ENCODE data around the gene DACH1. TPM values are rescaled to one million over a fixed set of nuclear protein-coding genes. Genes with fewer than 3 reads are reported as not detected.
A peak's percentile ranks its signal among the peaks of the same experiment; 100 is the strongest.

Gene DACH1
- total RNA-seq (2011; cell fraction: chromatin; rRNA removed; ENCODE audit: low replicate concordance), result 0.09 TPM in 1 of 2 replicates, not detected in the other
- total RNA-seq (2011; cell fraction: nucleolus; rRNA removed), result 0.13 TPM in 1 of 2 replicates, not detected in the other
- total RNA-seq (2011; cell fraction: nucleoplasm; rRNA removed), result 0.08 TPM in 1 of 2 replicates, not detected in the other
- 0.04 TPM in 1 of 2 replicates, not detected in the other for total RNA-seq (2014; rRNA removed)
- total RNA-seq (2014; rRNA removed; fragmentation: Illumina TruSeq; extraction: Trizol), result 0.04 TPM in 1 of 2 replicates, not detected in the other
- total RNA-seq (2015; rRNA removed; fragmentation: Illumina TruSeq; extraction: Trizol), result 0.04 and 0.07 TPM in 2 replicates
- 0.04 and 0.13 TPM in 2 replicates for total RNA-seq (2021)
- polyA plus RNA-seq (2011; rRNA removed), result 0.03 and 0.06 TPM in 2 replicates
- 0.01 TPM in 1 of 2 replicates, not detected in the other for polyA plus RNA-seq (2011; cell fraction: cytosol; rRNA removed)
- 0.10 TPM in 1 of 2 replicates, not detected in the other for polyA plus RNA-seq (2011; cell fraction: nucleus; rRNA removed)
- 0.10 and 0.15 TPM in 2 replicates for polyA plus RNA-seq (2012)
- polyA plus RNA-seq (2014; fragmentation: Illumina TruSeq; extraction: Trizol), result 0.04 TPM in 2 replicates
- under 1 TPM in 1 of 2 experiments, not detected in 1; 0.04 TPM for polyA plus RNA-seq (2014; fragmentation: Nextera tagmentation; extraction: Ambion mirVana)
- polyA plus RNA-seq (2014; rRNA removed), result 0.04 and 0.05 TPM in 2 replicates
- 0.14 TPM in 1 of 2 replicates, not detected in the other for polyA minus RNA-seq (2011; rRNA and poly(A)+ RNA removed)
- not detected in 2 replicates for polyA minus RNA-seq (2011; cell fraction: cytosol; rRNA and poly(A)+ RNA removed)
- polyA minus RNA-seq (2011; cell fraction: nucleus; rRNA and poly(A)+ RNA removed), result 0.11 and 0.27 TPM in 2 replicates
- percentile 18 among the genes with signal in this experiment for Bru-seq, nascent RNA
- BruChase-seq, experiment 1, labeled RNA remaining after a 2-hour chase, result percentile 12 among the genes with signal in this experiment
- percentile 12 among the genes with signal in this experiment for BruChase-seq, experiment 2, labeled RNA remaining after a 6-hour chase
- long read RNA-seq, experiment 1, result 0 reads
- long read RNA-seq, experiment 2, result 0 reads
- long read RNA-seq, experiment 3, result 0 reads

DNA sequence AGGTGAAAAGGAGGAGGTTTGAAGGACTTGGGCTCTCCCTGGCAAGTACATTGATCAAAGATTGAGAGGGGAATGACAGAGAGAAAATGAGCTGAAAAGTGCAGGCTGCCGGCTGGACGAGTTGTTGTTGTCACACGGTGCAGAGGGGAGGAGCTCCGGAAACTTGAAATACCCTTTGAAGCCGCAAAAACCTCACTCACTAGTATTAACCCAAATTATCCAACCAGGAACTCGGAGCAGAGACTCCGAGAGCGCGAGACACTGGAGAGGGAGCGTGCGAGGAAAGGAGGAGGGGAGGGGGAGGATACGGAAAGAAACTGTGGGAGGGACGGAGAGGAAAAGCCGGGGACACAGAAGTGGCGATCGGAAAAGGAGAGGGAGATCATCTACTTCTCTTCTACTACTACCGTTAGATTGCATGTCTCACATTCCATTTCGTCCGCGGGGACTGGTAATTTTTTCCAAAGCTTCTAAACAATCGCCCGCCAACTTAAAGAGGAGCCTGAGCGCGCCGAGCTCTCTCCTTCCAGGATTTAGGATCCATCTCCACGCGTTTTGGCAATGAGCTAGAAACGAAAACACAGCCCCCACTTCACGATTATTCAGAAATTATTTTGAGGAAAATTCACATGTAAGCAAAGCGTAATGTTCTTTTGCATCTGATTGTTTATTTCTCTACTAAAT, at the start of gene DACH1:
TSS of gene DACH1 (minus strand) at position 74 of the 684 bp plus-strand sequence.
- no peak within 1 kb of the TSS; the same call in 1 of the 2 replicates for H3K4me2 ChIP-seq (ENCODE audit: insufficient read depth, low read length)
- WGBS (ENCODE audit: insufficient coverage, low coverage, missing lambda C conversion rate), result 0% methylated on average over 15 of the region's 30 CpGs
- no peak for FAIRE-seq
- no peaks in the 10 kb centered on the region for H3K27me3 ChIP-seq (ENCODE audit: control insufficient read depth in 2 of 2, insufficient read depth in 2 of 2, low read length in 2 of 2)
- intact Hi-C loops (cut with micrococcal nuclease) (no loop called here), in situ Hi-C loops (cut with MboI) (no loop called here)
- peaks cover 0 to 8% of the 10 kb centered on the region in 2 experiments; a peak in 2 of 5 replicates for H3K4me1 ChIP-seq (replicated peaks in 1 of 2; ENCODE audit: control insufficient read depth in 2 of 2, insufficient read depth in 2 of 2, low read length in 2 of 2)
- H3K9me1 ChIP-seq (ENCODE audit: control insufficient read depth, insufficient read depth, low read length), result no peaks in the 10 kb centered on the region
- no peak within 1 kb of the TSS for H2AFZ ChIP-seq (ENCODE audit: low read depth, low read length)
- peak in 2 of 4 experiments; percentile 3 to 56 for DNase-seq (ENCODE audit: extremely low read depth in 1 of 4, low spot score in 3 of 4)
- H3K36me3 ChIP-seq (ENCODE audit: control insufficient read depth, insufficient read depth, low read length), result no peaks in the 10 kb centered on the region
- ChIA-PET CTCF (ENCODE audit: low intra/inter-chr PET ratio) (no interaction called here), POLR2A (interaction anchor here (0.6 kb wide), 1 partner anchor 21 kb away, joined by 3 read pairs; no protein-coding TSS in a partner anchor)
- no peaks in the 10 kb centered on the region for H3K9me3 ChIP-seq (replicated peaks; ENCODE audit: control insufficient read depth, insufficient read depth, low read depth, low read length)
- no peak within 1 kb of the TSS; the same call in 1 of the 2 replicates for H3K4me3 ChIP-seq
- BruUV-seq (replicated peaks), result no TSS peak
- peak; percentile 64 for ATAC-seq
- H4K20me1 ChIP-seq (replicated peaks; ENCODE audit: control insufficient read depth, insufficient read depth, low read length), result no peaks in the 10 kb centered on the region
- no peaks in the 10 kb centered on the region for H3K79me2 ChIP-seq (ENCODE audit: control insufficient read depth, insufficient read depth, low read length)
- no peak within 1 kb of the TSS for H3K9ac ChIP-seq (ENCODE audit: insufficient read depth in 1 of 2, low read depth in 2 of 2, low read length in 2 of 2)
- H3K27ac ChIP-seq (ENCODE audit: extremely low read depth, low read depth, low read length), result no peak within 1 kb of the TSS
- TF ChIP-seq ZBED1 (IDR thresholded peaks at IDR 0.05), result no peak

Measured in K562 (cell line).